Measurements from ENCODE around the gene BCL2.
A peak's percentile ranks its signal among the peaks of the same experiment; 100 is the strongest.

BCL2 gene

DNA sequence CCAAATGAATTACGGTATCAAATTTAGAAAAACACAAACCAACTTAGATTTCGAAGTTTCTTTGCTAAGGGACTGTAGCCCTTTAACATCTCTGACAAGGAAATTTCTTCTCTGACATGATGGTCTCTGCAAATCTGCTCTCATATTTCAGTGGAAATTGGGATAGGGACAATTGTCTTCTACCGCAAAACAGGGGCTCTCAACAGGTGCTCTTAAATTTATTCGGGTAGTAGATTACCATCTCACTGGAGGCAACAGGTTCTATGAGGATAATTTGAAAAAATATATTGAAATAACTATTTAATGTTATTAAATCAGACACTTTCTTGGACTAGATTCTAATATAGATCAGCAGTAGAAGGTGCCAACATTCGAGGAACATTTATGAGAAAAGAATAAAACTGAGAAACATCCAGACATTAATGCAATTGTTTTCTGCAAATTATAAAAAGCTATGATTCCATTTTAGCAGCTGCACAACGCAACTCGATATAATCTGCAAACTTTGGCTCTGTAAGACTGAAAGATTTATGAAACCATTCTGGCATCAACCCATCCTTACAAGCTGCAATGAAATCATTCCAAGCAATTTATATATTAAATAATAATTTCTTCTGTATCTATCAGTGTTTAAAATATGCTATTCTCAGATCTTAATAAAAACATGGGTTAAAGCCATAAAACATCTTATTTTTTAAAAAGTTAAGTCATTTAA, 10.0 kb upstream of the BCL2 start:
- no peak for DNase-seq (ENCODE audit: low read depth in 2 of 2, low spot score in 1 of 2)

DNA sequence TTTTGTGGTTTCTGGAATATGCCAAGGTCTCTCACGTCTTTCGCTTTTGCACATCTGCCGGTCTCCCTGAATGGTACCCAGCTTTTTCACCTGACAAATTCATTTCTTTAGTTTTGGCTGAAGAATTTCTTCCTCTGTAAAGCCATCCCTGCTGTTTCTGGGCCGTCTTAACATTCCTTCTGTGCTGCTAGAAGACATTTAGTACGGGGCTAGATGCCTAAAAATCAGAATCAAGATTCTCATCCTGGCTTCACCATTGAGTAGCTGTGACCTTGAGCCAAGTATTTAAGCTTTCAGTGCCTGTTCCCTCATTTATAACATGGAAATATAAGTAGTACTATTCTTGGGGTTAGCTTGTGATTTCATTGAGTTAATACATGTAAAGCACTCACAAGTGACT, 6.4 kb upstream of the BCL2 start:
- no peak for DNase-seq (ENCODE audit: low read depth in 2 of 2, low spot score in 1 of 2)

DNA sequence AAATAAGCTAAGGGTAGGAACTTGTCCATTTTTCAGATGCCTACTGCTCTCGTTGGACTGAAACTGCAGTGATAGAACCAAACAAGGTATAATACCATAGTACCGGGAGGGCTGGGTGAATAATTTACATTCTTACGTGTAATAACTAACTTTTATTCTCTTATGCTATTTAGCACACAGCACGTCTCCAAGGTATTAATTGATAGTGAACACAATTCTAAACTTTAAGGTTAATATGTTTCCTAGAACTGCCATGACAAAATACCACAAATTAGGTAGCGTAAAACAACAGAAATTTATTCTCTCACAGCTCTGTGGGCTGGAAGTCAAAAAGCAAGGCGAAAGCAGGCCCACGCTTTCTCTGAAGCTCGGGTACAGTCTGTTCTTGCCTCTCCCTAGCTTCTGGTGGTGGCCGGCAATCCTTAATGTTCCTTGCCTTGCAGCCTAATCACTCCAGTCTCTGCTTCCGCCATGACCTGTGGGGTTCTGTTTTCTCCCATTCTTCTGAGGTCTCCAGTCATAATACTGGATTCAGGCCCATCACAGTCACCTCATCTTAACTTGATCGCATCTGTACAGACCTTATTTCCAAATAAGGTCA, 5.6 kb upstream of the BCL2 start:
- no peak for DNase-seq (ENCODE audit: low read depth in 2 of 2, low spot score in 1 of 2)

DNA sequence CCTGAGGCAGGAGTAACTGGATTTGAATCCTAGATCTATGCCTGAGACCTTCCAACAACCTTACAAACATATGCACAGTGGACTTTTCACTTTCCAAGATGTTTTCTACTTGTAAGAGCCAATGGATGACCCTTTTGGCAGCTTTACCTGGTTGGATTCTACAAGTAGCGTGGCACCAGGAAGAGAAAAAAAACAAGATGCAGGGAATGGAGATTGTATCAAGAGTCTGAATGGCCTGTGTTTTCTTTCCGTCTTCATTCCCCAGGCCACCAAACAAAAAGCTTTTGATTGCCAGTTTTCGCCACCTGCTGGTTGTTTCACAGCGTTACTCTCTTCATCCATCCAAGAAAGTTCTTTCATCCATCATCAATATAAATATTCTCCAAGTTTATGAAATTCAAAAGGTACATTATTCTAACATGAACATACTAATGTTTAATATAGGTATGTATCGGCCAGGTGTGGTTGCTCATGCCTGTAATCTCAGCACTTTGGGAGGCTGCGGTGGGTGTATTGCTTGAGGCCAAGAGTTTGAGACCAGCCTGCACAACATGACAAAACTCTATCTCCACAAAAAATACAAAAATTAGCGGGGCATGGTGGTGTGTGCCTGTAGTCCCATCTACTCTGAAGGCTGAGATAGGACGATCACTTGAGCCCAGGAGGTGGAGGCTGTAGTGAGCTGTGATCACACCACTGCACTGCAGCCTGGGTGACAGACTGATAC, 3.5 kb upstream of the BCL2 start:
- DNase-seq (ENCODE audit: low read depth in 2 of 2, low spot score in 1 of 2) = peak in 1 of 2 donors; percentile 29

DNA sequence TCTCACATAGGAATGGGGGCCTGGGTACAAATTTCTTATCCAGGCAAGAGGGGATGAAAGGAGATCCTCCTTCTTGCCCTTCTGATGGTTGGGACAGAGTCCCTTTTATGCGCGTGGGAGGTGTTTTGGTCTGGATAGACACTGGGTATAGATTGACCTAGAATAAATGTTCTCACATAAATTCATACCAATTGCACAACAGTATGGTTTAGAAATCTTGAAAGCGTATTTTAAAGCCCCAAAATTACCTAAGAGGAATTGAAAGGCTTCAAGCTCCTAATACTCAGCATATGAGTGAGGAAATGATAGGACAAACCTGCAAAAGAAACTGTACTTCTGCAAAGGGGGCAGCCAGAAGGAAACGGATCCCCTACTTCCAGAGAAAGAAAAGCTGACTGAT, 2.6 kb upstream of the BCL2 start:
- no peak for DNase-seq (ENCODE audit: low read depth in 2 of 2, low spot score in 1 of 2)

DNA sequence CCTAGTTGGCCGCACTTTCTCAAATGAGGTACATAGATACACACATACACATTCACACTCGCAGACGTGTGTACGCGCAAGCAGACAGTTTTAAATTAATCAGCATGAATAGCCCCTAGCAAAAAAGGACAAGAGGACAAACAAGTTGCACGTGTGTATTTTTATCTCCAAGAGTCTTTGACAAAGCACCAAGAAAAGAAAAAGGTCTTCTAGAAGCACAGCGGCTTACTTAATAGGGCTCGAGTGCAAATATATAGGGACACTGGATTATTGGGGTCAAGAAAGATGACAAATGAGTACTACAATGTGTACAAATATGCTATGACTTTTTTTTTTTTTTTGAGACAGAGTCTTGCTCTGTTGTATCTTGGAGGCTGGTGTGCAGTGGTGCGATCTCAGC, 1.7 kb upstream of the BCL2 start:
- DNase-seq (ENCODE audit: low read depth in 2 of 2, low spot score in 1 of 2) = no peak

DNA sequence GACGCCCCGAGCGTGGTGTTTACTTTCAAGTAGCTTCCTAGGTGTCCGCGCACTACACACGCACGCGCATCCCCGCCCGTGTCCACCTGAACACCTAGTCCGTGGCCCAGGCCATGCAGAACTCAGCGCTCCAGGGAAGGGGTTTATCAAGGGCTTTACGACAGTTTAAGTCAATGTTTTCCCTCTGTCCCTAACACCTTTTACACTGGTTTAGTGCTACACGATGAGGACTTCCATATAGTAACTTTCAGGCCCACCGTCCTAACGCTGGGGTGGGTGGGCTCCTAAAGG, 1.4 kb upstream of the BCL2 start:
- no peak for DNase-seq (ENCODE audit: low read depth in 2 of 2, low spot score in 1 of 2)

DNA sequence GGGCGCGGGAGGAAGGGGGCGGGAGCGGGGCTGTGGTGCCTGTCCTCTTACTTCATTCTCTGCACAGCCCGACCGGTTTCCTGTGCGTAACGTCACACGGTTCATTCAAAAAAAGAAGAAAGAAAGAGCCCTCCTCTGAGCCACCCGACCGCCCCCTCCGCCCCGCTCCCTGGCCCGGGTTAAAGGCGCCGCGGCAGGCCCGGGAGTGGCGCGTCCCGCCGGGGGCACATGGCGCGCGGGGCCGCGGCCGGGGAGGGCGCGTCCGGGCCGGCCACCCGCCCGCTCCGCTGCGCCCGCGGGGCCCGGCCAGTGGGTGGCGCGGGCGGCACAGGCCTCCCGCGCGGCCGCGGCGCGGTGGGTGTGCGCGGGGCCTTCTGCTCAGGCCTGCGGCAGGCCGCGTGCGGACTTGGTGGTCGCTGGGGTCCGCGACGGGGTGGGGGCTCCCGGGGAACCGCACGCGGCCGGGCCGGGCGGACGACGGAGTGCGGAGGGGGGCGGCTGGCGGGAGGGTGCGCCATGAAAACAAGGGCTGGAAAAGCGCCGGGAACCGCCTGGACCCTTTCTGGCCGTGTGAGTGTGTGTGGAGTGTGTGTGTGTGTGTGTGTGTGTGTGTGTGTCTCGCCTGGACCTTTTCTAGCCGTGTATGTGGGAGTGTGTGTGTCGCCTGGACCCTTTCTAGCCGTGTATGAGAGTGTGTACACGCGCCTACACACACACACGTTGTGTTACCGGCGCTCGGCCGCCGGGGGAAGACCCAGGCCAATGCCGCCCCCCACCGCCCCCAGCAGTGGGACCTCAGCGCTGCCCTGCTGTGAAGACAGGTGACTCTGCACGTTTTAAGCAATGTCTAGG, 780 bp upstream of the BCL2 start:
- peak; percentile 73 to 80 for DNase-seq (ENCODE audit: low read depth in 2 of 2, low spot score in 1 of 2)

DNA sequence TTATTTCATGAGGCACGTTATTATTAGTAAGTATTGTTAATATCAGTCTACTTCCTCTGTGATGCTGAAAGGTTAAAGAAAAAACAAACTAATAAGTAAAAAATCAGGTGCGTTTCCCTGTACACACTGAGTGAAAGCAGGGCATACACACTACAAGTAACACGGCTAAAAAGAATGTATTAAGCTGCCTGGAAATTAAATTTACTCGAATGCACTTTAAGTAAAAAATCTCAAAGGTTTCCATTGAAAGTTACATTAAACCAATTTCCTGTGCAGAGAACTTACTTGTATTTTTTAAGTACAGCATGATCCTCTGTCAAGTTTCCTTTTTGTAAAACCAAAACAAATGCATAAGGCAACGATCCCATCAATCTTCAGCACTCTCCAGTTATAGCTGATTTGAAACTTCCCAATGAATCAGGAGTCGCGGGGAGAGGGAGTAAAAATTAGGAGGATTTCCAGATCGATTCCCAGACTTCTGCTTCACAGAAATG, 633 bp downstream of the BCL2 start:
- DNase-seq (ENCODE audit: low read depth in 2 of 2, low spot score in 1 of 2) = no peak

DNA sequence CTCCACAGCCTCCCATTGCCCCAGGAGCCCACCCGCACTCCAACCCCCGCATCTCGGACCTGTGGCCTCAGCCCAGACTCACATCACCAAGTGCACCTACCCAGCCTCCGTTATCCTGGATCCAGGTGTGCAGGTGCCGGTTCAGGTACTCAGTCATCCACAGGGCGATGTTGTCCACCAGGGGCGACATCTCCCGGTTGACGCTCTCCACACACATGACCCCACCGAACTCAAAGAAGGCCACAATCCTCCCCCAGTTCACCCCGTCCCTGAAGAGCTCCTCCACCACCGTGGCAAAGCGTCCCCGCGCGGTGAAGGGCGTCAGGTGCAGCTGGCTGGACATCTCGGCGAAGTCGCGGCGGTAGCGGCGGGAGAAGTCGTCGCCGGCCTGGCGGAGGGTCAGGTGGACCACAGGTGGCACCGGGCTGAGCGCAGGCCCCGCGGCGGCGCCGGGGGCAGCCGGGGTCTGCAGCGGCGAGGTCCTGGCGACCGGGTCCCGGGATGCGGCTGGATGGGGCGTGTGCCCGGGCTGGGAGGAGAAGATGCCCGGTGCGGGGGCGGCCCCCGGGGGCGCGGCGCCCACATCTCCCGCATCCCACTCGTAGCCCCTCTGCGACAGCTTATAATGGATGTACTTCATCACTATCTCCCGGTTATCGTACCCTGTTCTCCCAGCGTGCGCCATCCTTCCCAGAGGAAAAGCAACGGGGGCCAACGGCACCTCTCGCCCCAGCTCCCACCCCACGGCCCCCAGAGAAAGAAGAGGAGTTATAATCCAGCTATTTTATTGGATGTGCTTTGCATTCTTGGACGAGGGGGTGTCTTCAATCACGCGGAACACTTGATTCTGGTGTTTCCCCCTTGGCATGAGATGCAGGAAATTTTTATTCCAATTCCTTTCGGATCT, 1.3 kb downstream of the BCL2 start:
- peak; percentile 54 to 63 for DNase-seq (ENCODE audit: low read depth in 2 of 2, low spot score in 1 of 2)

DNA sequence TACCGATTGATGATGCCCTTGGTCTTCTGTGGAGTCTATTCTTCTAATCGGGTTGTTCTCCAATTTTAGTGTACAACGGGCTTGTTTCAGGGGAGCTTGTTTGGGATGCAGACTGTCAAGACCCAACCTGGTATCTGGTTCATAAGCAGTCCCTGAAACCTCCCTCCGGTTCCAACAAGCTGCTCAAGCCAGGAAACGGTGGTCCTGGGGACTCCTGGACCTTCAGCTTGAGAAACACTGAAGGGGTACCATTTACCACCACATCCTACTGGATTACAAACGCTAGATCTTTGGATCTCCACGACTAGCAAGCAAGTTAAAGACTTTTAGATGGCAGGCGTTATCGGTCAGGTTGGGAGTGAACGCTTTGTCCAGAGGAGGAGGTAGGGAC, 2.0 kb downstream of the BCL2 start:
- DNase-seq (ENCODE audit: low read depth in 2 of 2, low spot score in 1 of 2) = no peak

DNA sequence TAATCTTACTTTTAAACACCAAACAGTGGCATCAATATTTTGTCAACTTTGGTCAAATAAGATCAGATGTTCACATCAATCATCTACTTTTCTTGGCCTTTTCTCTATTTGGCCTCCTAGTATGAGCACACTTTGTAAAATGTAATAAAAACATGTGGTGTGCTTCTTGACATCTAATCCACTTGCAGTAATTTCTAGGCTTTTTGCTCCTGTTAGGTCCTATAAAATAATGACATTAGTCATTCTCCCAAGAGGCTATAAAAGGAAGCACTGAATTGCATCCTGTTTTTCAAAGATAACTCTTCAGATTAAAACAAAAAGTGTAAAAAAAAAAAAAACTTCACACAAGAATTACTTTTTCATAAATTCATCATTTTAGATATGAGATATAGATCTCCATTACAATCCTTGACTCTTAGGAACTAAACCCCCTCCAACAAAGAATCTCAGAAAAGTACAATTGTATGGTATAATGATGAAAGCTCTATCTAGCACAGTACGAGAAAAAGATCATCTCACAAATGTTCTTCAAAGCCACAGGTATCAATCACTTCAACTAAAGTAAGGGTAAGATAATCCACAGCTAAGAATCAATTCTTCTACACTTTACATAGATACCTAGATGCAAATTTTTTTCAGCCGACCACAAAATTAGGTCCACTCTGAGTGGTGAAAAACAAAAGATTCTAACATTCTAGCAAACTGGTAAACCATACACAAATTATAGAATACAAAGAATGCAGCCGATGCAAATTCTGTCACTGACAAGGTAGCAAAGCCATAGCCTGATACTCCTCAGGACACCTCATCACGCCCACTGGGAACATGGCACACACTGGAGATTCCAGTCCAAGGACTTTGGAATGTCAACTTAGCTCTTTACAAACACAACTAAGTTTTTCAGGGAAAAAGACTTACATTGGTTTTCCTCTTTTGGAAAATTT, 2.7 kb downstream of the BCL2 start:
- no peak for DNase-seq (ENCODE audit: low read depth in 2 of 2, low spot score in 1 of 2)

DNA sequence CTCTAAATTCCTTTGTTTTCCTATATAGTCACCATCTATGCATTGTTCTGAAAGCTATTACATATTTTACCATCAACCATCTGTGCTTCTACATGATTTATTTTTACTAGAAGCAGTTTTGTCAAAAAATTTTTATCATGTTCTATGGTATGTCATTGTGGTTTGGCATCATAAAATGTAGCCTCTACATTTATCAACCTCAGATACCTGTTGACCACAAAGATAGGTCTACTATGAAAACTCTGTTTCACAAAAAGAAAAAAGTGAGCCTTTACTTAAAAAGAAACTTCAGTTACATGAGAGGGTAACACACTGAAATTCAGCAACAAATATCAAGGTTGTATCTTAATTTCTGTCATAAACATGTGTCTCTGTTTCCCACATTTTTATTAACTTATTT, 3.7 kb downstream of the BCL2 start:
- DNase-seq (ENCODE audit: low read depth in 2 of 2, low spot score in 1 of 2) = no peak

DNA sequence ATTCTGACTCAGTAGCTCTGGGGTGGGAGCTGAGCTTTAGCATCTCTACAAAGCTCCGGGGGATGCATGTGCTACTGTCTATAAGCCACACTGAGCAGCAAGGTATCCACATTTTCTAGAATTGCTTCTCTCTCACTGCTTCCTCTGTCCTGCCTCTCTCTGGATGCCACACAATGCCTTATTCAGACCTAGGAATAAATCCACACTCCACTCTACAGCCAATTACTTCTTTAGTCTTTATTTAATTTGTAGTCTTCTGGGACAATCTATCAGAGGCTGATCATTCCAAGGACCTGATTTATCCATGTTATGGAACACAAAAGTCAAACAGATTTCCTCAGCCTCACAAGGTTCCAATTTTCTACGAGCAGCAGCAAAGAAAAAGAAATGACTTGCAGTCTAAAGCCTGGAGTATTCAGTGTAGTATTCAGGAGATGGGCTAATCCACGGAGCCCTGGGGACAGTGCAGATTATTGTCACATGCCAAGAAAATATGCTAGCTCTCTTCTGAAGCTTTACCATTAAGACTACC, 4.4 kb downstream of the BCL2 start:
- no peak for DNase-seq (ENCODE audit: low read depth in 2 of 2, low spot score in 1 of 2)

DNA sequence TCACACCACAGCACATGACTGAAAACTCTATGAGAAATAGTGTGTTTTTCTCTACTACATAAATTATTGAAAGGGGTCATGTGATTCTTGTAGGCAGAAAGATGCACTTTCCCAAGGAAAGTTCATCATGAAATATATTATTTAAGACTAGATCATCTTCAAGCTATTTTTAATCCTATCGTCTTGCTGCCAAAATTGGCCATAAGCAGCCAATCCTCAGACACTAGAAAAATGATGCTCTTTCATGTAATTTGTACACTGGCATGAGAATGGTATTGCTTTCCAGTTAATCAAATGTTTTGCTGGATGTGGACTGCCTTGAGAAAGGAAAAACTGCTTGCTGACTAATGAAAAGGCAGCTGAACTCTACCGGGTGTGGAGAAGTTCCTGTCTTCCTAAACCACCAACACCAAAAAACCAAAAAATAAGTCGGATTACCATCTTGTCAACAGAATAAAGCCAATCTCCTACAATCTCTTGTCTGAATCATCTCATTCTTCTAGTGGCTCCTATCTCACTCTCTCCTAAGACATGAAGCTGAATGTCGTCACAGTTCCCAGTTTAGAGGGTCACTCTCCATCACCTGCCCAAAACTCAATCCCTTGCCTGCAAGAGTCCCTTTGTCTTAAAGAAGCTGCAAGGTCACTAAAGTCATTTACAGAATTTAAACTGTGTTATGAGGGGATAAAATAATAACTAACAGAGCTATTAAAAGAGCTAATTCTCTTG, 5.3 kb downstream of the BCL2 start:
- DNase-seq (ENCODE audit: low read depth in 2 of 2, low spot score in 1 of 2) = no peak

DNA sequence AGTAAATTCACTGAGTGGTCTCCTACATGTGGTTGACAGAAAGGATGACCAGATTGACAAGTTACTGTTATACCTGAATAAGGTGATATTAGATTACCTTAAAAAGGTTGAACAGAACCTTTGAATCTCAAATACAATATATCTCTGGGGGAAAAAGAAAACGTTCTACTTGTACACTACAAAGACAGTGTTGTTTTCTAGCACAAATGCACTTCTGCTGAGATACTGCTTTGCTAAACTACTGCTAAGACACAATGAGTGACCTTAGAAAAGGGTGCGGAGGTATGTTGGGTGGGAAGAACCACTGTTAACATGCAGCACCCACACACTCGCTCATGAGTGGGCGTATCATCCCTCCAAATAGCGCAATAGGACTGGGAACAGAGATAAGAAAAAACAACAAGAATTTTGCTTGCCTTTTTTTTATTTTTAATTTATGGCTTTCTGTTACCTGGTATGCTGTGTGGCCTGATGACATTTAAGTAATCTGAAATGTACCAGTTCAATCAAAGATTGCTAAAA, 6.1 kb downstream of the BCL2 start:
- DNase-seq (ENCODE audit: low read depth in 2 of 2, low spot score in 1 of 2) = no peak

DNA sequence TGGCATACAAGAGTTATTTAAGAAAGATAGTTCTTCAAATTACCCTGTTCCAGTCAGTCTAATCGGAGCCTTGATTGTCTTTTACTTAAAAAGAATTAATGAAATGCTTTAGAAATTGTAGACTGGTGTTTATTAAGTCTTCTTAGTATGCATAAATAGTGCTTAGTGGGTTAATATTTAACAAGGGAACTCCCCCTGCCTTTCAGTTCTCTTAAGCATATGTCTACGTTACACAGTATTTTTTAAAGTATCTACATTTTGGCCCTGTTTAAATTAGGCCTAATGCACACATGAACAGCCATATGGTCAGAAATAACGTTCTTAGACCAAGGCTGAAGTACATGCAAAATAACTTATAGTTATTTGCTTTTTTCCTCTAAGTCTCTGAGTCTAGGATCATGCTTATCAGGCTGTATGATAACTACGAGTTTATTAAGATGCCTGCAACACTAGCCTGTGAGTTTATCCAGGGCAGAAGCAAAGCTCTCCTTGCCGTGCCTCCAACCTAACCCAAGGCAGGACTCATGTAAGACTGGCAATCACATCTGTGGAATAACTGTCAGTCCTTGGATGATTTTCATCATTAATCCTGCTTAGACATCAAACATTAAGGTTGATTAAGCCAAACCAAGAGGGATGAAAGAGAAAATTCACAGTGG, 6.7 kb downstream of the BCL2 start:
- DNase-seq (ENCODE audit: low read depth in 2 of 2, low spot score in 1 of 2) = no peak

DNA sequence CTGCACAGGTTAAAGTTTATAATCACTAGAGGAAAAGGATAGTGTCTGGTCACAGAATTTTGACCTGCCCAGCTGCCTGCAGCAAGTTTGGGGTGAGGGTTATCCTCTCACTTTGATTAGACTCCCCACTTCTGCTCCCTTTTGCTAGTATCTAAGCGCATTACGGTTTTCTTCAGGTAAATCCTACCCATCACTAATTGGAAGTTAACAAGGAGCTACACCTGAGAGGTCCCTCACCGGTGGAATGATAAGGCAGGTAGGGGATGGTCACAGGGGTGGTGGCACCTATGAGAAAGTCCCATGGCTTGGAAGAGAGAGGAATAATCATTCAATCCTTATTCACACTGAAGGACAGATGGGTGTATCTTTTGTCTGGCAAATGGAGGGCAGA, 7.6 kb downstream of the BCL2 start:
- no peak for DNase-seq (ENCODE audit: low read depth in 2 of 2, low spot score in 1 of 2)

Measured in stimulated activated CD8-positive, alpha-beta memory T cell treated with anti-CD3 and anti-CD28 coated beads, Interleukin-4, amount 100 ng/mL, for 4 hours (primary cell).